Tibial nerve (tissue), 4 donors: Measurements from ENCODE around the gene PCBP3.

ENCODE experiments used
- CTCF ChIP-seq, 5 experiments: fragments of 200-600 bp in 3 of 5; fragments of 450-650 bp in 2 of 5; sonication (generic) in 3 of 5; IDR thresholded peaks; one replicate each; pipeline ENCODE4 v1.5.1; 2016 to 2019; ENCODE audit warnings: antibody characterized with exemption in 5 of 5, mild to moderate bottlenecking in 3 of 5, moderate library complexity in 2 of 5
- EP300 ChIP-seq, 2 donors: sonication (generic); formaldehyde crosslinking; IDR thresholded peaks; one replicate each; pipeline ENCODE4 v1.6.1; 2017; ENCODE audit warnings: antibody characterized with exemption in 2 of 2, mild to moderate bottlenecking in 1 of 2
- POLR2A ChIP-seq, 2 donors: fragments of 450-650 bp; IDR thresholded peaks; one replicate each; pipeline ENCODE4 v1.6.1; 2017; ENCODE audit warnings: antibody characterized with exemption in 2 of 2, mild to moderate bottlenecking in 2 of 2, moderate library complexity in 2 of 2

- no peak for TF ChIP-seq CTCF (IDR thresholded peaks at IDR 0.05)
- no peak for TF ChIP-seq EP300 (IDR thresholded peaks at IDR 0.05)
- no peak for TF ChIP-seq POLR2A (IDR thresholded peaks at IDR 0.05)
Measured at GRCh38 chr21:45598666-45599065, 44.9 kb upstream of the PCBP3 start.
